Colonic mucosa (tissue), 4 donors: ENCODE results near the gene CGA. TPM values are rescaled to one million over a fixed set of nuclear protein-coding genes. Genes with fewer than 3 reads are reported as not detected.

ENCODE experiments used
- DNase-seq: peaks from one replicate; pipeline ENCODE4 v3.0.0-alpha.2; 2020
- H3K27ac ChIP-seq: fragments of 200-600 bp; one replicate; pipeline ENCODE4 v1.8.0; 2021
- H3K27me3 ChIP-seq: fragments of 200-600 bp; one replicate; pipeline ENCODE4 v1.8.0; 2021
- H3K36me3 ChIP-seq: fragments of 200-600 bp; one replicate; pipeline ENCODE4 v1.8.0; 2021
- H3K4me1 ChIP-seq: fragments of 200-600 bp; one replicate; pipeline ENCODE4 v1.8.0; 2021; ENCODE audit warnings: mild to moderate bottlenecking
- H3K4me3 ChIP-seq: fragments of 200-600 bp; one replicate; pipeline ENCODE4 v1.8.0; 2021
- H3K9ac ChIP-seq, 2 donors: one replicate each; pipeline ENCODE4 v1.7.0; 2013; ENCODE audit warnings: control low read depth in 2 of 2, low read depth in 2 of 2, low read length in 2 of 2
- H3K9me3 ChIP-seq: fragments of 200-600 bp; one replicate; pipeline ENCODE4 v1.8.0; 2021
- CTCF ChIP-seq: fragments of 200-600 bp; IDR thresholded peaks from one replicate; pipeline ENCODE4 v1.8.0; 2022; ENCODE audit warnings: antibody characterized with exemption, mild to moderate bottlenecking
- intact Hi-C: fragments of 100-400 bp; cut with DNase I; formaldehyde crosslinking; loops from one replicate; pipeline ENCODE4 v1.14.1; 2022
- total RNA-seq, 2 donors: library from RNA; stranded (reverse); fragmentation: NEBNext Ultra II Directional in 1 of 2; extraction: Animal tissue kit (Norgen Biotek cat#: 25700) in 1 of 2; gene quantifications; one replicate each; pipeline ENCODE4 v1.2.1, GENCODE V29; 2021
- donor health status: healthy.
- donor health status: DM: no; HTN: no; CAD: no.
- donor health status: DM: no; HTN: no; CAD: no.

Gene CGA
- total RNA-seq, 2 donors from 2014 or later: not detected

- DNase-seq: no peak
Observed at GRCh38 chr6:87110636-87111035, 15.7 kb upstream of the CGA start.

DNA sequence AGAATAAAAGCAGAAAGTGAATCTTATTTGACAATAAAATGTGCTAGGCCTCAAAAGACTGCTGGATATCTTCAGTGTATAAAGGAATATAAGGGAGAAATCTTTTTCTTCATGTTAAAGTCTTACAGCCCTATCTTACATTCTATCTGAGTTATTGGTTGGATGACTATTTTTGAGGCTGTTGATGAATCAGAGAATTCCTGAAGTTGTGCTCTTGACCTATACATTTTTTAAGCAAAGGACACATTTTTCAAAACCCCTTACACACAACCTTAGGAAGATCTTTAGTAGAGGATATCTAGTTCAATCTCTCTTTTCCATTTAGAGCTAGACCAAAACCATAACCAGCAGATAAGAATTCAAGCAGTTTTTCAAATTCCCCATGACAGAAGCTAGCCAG is 10.9 kb upstream of the CGA start:
- intact Hi-C loops: no loop called here
- TF ChIP-seq CTCF: no peak

More at GRCh38 chr6:87110636-87111035, 15.7 kb upstream of the CGA start:
- Histone ChIP-seq H3K9ac (no peak overlapping the region), H3K36me3 (no peaks in the 10 kb centered on the region), H3K9me3 (no peaks in the 10 kb centered on the region), H3K27me3 (no peaks in the 10 kb centered on the region), H3K4me3 (no peak overlapping the region), H3K27ac (no peak overlapping the region), H3K4me1 (no peaks in the 10 kb centered on the region)
- intact Hi-C loops: no loop called here
- TF ChIP-seq CTCF: no peak

DNA sequence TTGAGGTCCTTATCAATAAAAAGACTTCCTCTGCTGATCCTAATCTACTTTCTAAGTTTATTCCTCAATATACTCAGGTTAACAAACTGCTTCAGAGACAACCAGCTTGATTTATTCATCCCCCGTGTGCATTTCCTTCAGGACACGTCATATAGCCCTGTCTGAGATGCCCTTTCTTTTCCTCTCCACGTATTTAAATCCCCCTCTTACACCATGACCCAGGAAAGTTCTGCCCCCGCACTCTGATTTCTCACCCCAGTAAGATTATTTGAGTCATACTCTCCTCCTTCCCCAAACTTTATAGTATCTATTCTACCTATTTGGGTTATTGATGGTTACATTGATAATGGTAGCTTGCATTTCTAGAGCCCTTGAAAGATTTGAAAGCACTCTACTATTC is 9.8 kb upstream of the CGA start:
- DNase-seq: no peak
- no peak overlapping the region for H3K27ac ChIP-seq
- no peaks in the 10 kb centered on the region for H3K4me1 ChIP-seq
- H3K9me3 ChIP-seq: no peaks in the 10 kb centered on the region
- no peak for TF ChIP-seq CTCF
- no peaks in the 10 kb centered on the region for H3K27me3 ChIP-seq
- H3K36me3 ChIP-seq: no peaks in the 10 kb centered on the region
- H3K4me3 ChIP-seq: no peak overlapping the region
- intact Hi-C loops: no loop called here
- H3K9ac ChIP-seq: no peak overlapping the region

More for the DNA sequence above, 10.9 kb upstream of the CGA start:
- no peak overlapping the region for H3K4me3 ChIP-seq
- DNase-seq: no peak
- H3K9me3 ChIP-seq: no peaks in the 10 kb centered on the region
- H3K4me1 ChIP-seq: no peaks in the 10 kb centered on the region
- H3K9ac ChIP-seq: no peak overlapping the region
- H3K27ac ChIP-seq: no peak overlapping the region
- no peaks in the 10 kb centered on the region for H3K27me3 ChIP-seq
- no peaks in the 10 kb centered on the region for H3K36me3 ChIP-seq

GRCh38 chr6:87103977-87104601 is 9.2 kb upstream of the CGA start:
- H3K36me3 ChIP-seq: no peaks in the 10 kb centered on the region
- intact Hi-C loops: no loop called here
- H3K9ac ChIP-seq: no peak overlapping the region
- H3K27me3 ChIP-seq: no peaks in the 10 kb centered on the region
- H3K27ac ChIP-seq: no peak overlapping the region
- H3K4me1 ChIP-seq: no peaks in the 10 kb centered on the region
- TF ChIP-seq CTCF: no peak
- DNase-seq: no peak
- no peak overlapping the region for H3K4me3 ChIP-seq
- no peaks in the 10 kb centered on the region for H3K9me3 ChIP-seq

DNA sequence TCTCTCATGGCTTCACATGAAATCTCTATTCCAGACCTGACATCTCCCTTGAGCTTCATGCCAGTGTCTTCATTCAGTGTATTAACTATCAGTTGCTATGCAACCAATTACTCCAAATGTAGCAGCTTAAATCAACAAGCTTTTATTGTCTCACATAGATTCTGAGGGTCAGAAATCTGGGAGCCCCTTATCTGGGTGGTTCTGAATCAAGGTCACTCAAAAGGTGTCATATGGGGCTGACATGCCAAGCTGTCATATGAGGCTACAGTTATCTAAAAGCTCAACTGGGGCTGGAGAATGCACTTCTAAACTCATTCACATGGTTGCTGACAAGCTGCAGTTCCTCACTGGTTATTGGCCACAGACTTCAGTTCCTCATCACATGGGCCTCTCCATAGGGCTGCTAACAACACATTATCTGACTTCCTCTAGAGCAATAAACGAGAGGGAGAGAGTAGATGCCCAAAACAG is 7.3 kb upstream of the CGA start:
- Histone ChIP-seq H3K9me3 (no peaks in the 10 kb centered on the region), H3K4me1 (no peaks in the 10 kb centered on the region), H3K36me3 (no peaks in the 10 kb centered on the region), H3K27me3 (no peaks in the 10 kb centered on the region), H3K4me3 (no peak overlapping the region), H3K27ac (no peak overlapping the region), H3K9ac (no peak overlapping the region)
- intact Hi-C loops: no loop called here
- no peak for DNase-seq
- TF ChIP-seq CTCF: no peak
